ENCODE measurements around the gene DNTT.

Gene DNTT

GRCh38 chr10:96289218-96289910, 14.9 kb upstream of the DNTT start:
- TF ChIP-seq, protein P1, sequence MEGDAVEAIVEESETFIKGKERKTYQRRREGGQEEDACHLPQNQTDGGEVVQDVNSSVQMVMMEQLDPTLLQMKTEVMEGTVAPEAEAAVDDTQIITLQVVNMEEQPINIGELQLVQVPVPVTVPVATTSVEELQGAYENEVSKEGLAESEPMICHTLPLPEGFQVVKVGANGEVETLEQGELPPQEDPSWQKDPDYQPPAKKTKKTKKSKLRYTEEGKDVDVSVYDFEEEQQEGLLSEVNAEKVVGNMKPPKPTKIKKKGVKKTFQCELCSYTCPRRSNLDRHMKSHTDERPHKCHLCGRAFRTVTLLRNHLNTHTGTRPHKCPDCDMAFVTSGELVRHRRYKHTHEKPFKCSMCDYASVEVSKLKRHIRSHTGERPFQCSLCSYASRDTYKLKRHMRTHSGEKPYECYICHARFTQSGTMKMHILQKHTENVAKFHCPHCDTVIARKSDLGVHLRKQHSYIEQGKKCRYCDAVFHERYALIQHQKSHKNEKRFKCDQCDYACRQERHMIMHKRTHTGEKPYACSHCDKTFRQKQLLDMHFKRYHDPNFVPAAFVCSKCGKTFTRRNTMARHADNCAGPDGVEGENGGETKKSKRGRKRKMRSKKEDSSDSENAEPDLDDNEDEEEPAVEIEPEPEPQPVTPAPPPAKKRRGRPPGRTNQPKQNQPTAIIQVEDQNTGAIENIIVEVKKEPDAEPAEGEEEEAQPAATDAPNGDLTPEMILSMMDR (IDR thresholded peaks at IDR 0.05), result no peak

DNA sequence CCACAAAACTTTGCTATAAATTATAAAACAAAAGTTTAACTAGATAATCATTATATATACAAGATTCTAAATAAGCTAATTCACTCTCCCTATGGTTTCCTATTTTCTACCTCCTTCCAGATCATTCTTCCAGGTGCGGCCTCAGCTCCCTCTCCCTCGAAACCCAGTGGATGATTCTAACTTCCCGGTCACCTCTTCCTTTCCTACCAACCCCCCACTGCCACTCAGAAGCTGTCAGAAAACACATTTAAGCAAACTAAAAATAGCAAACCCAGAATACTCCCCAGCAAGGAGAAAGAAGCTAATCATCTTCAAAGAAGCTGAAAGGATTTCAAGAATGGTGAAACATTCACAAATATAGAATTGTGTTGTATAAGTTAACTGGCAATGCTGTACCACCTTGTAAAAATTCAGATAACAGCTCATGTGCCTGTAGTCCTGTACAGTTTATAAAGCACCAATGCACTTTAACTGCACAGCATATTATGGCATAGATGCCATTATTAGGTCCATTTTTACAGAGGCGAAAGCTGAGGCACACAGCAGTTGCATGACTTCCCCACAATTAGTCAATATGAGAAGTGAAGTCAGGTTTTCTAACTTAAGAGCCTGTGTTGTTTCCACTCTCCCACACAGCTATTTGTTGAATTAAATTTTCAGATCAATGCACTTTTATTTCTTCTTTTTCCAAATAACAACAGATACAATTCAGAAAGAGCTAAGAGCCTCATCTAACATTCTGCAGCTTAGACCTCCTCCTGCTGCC, 13.7 kb upstream of the DNTT start:
- TF ChIP-seq, protein P1 (IDR thresholded peaks at IDR 0.05), result no peak

DNA sequence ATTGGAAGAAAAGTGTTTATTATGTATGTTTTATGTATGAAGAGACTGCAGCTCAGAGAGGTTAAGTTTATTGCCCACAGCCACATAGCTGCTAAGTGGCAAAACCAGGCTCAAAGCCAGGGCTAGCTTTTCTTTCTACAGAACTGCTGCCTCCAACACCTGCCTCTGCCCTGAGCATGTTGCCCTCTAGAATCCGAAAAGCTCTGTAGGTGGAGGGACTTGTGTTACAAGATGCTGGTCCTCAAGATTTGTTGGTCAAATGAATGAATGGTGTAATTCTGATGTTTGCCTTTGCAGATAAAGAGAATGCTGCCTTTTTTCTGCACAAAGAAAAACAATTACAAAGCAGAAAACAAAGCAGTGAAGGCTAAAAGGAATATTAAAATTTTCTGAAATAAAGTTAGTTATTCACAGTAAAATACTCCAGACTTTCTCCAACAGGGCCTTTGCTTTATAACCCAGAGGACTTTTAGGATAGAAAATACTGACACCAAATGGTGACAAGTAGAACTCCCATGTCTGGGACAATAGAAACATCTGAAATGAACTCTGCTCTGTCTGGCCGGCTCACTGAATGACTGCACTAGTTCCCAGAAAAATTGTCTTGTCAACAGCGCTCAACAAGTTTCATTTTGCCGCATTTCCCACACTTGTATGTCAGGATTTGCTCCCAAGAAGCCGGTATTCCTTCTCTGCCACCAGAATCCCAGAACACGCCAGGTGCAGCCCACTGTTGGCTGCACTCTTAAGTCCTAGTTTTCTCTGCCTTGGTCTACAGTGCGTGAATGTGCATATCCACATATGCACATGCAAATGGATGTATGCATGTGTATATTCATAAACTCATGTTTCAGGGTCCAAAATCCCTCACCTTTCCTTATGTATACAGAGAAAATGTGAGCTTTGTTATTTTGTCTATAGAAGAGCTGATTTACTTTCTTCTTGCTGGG, 11.0 kb upstream of the DNTT start:
- TF ChIP-seq, protein P1 (IDR thresholded peaks at IDR 0.05), result peak; percentile 72

DNA sequence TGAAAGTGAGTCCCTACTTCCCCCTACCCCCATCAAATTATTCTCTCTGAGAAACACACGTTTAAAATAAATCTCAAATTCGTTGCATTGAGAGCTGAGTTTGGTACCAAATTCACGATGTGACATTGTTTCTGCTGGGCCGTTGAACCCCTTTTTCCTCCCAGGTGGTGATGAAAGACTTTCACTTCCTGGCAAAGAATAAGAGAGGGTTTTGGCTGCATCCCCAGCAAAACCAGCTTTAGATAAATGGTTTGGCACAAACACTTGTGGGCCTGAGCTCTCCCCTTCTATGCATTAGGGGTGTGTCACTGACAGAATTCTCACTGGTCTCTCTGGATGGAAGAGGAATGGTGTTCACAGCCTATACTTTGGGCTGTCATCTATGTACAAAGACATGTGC, 8.8 kb upstream of the DNTT start:
- TF ChIP-seq, protein P1 (IDR thresholded peaks at IDR 0.05), result no peak

- TF ChIP-seq, protein P1 (IDR thresholded peaks at IDR 0.05), result no peak
Observed at GRCh38 chr10:96297486-96297885, 6.7 kb upstream of the DNTT start.

GRCh38 chr10:96298362-96298761, 5.9 kb upstream of the DNTT start:
- TF ChIP-seq, protein P1 (IDR thresholded peaks at IDR 0.05), result no peak

DNA sequence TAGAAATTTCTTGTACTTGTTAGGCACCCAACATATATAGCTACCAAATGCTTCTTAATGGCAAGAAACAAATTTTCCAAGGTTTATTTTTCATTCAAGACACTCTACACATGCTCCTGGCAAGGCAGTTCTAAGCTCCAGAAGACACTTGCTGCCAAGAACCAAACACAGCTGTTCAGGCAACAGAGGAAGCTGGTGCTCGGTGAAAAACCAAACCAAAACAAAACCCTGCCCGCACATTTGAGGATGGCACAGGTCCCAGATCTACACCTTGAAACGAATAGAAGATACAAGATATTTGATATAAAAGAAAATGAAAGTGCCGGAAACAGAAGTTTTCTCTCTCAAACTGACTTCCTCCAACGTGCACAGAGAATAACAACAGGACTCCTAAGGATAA, 4.9 kb upstream of the DNTT start:
- TF ChIP-seq, protein P1 (IDR thresholded peaks at IDR 0.05), result no peak

Data from LNCAP (cell line).